Stomach (tissue), 4 donors: Measurements from ENCODE around the gene FBXL16.

ENCODE experiments used
- CTCF ChIP-seq, 7 experiments: fragments of 450-650 bp in 4 of 7; fragments of 200-600 bp in 3 of 7; sonication (generic) in 3 of 7; IDR thresholded peaks; one replicate each; pipeline ENCODE4 v1.5.1; 2016 to 2019; ENCODE audit warnings: antibody characterized with exemption in 7 of 7, control low read depth in 2 of 7, mild to moderate bottlenecking in 1 of 7
- POLR2A ChIP-seq, 4 donors: fragments of 450-650 bp; IDR thresholded peaks; one replicate each; pipeline ENCODE4 v1.6.1; 2016; ENCODE audit warnings: antibody characterized with exemption in 4 of 4, control low read depth in 2 of 4, mild to moderate bottlenecking in 1 of 4, moderate library complexity in 1 of 4

- TF ChIP-seq CTCF (IDR thresholded peaks at IDR 0.05) (no peak), POLR2A (IDR thresholded peaks at IDR 0.05) (no peak)
Observed at GRCh38 chr16:644556-644955, 61.0 kb downstream of the FBXL16 start.
